Neural progenitor cell (in vitro differentiated cells): Measurements from ENCODE around the gene C12orf76.

ENCODE experiments used
- CTCF ChIP-seq: fragments of 200-600 bp; sonication (generic); IDR thresholded peaks from 2 replicates; pipeline ENCODE4 v1.5.1; 2017; ENCODE audit warnings: antibody characterized with exemption, mild to moderate bottlenecking
- EZH2 ChIP-seq: fragments of 200-600 bp; sonication (generic); IDR thresholded peaks from 2 replicates; pipeline ENCODE4 v1.6.1; 2017; ENCODE audit warnings: antibody characterized with exemption, mild to moderate bottlenecking, moderate library complexity

- no peak for TF ChIP-seq CTCF
- no peak for TF ChIP-seq EZH2
Measured at GRCh38 chr12:109995361-109995685, 53.0 kb downstream of the C12orf76 start.
